NCI-H2196 (cell line): ENCODE results near the gene AGBL4.
A peak's percentile ranks its signal among the peaks of the same experiment; 100 is the strongest.

Experiments
- DNase-seq: peaks from one replicate; lab custom pipeline; 2025; ENCODE audit not compliant: unreplicated experiment; lab: John Stamatoyannopoulos, UW

AGBL4 gene

DNA sequence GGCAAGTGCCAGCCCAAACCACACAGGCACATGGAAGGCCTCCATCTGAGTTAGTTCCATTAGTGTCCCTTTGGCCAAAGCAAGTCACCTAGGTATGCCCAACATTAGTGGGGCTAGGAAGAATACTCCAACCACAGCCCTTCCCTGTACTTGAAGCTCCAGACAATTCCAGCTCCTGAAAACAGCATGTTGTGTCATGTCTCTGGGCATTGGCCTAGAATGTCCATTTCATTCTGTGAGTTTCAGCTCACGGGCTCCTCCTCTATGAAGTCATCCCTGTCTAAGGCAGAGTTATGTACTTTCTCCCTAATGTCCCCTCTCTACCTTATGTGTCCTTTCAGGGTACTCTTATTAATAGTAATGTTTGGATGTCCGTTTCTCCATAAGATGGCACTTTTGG, 1455.3 kb downstream of the AGBL4 start:
- DNase-seq, result no peak

DNA sequence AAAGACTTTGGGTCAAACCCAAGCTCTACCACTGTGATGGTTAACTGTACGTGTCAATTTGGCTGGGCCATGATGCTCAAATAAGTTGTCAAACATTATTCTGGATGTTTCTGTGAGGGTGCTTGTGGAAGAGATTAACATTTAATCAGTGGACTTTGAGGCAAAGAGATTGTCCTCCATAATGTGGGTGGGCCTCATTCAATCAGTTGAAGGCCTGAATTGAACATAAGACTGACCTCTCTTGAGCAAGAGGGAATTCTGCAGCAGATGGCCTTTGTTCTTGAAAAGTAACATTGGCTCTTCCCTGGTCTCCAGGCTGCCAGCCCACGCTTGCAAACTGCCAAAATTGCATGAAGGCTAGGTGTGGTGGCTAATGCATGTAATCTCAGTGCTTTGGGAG, 1457.3 kb downstream of the AGBL4 start:
- DNase-seq, result no peak

DNA sequence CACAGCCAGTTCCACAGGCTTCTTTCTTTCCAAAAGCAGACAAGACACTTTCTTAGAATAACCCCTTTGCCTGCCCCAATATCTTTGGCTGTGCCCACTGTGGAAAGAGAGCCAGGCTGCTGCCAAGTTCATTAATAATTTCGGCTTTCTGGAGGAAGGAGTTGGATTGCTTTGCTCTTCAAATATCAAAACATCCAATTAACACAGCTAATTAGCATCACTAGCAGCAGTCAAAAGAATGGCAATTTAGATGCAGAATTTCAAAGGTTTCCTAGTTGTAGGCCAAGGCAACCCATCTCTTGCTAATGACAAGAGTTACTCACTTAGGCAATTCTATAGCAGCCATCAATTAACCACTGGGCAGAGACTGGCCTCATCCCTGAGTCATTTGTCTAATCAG, 1460.7 kb downstream of the AGBL4 start:
- no peak for DNase-seq

DNA sequence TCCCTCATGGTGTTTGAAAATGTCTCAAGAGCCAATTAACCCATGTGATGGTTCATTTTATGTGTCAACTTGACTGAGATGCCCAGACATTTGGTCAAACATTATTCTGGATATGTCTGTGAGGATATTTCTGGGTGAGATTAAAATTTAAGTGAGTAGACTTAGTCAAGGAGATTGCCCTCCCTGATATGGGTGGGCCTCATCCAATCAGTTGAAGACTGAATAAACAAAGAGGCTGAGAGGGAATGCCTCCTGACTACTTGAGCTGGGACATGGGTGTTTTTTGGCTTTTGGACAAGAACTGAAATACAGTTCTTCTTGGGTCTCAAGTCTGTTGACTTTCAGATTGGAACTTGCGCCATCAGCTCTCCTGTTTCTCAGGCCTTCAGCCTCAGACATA, 1462.3 kb downstream of the AGBL4 start:
- no peak for DNase-seq

DNA sequence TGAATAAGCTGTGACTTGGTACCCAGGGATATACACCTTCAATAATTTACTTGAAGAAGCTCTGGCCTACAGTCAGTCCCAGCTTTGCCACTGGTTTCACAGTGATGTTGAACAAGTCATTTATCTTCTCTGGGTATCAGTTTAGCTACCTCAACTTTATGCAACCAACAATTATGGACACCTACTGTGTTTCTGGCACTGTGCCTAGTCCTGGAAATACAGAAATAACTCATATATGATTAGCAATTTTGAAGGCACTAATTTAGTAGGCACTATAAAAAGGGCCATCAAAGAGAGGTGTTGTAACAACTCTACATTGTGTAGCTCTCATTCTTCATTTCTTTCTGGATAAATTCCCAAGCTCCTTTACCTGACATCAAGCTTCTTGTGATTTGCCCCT, 1463.2 kb downstream of the AGBL4 start:
- no peak for DNase-seq

DNA sequence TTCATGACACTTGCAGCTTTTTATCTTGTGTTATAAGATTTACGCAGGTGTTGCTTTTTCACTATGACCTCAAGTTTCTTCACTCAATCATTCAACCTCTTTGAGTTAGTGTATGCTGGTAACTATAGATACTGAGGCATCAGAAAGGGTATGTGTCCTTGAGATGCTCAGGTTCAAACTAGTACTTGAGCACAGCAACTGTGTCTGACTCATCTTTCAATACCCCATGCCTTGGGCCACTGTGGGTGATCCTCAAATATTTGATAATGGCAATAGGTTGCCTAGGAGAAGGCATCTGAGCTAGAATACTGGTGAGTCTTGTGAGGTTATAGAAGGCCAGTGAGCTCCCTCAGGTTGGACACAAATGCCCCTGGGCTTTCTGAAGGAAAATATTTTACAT, 1463.6 kb downstream of the AGBL4 start:
- no peak for DNase-seq

DNA sequence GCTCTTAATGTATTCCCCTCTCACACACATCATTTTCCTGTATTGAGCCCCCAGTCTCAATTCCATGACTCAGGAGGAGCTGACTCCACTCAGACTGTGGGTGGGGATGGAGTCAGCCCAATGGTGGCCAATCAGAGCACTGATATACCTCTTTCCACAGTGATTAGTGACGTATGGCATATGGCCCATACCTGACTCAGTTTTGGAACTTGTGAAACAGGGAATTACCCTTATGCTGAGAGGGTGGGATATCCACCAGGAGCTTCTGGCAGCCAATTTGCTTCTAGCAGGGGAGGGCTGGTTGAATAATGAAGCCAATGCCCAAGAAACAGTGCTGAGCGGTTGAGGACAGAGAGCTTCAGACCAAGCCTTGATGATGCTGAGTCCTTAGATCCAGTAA, 1465.4 kb downstream of the AGBL4 start:
- no peak for DNase-seq

DNA sequence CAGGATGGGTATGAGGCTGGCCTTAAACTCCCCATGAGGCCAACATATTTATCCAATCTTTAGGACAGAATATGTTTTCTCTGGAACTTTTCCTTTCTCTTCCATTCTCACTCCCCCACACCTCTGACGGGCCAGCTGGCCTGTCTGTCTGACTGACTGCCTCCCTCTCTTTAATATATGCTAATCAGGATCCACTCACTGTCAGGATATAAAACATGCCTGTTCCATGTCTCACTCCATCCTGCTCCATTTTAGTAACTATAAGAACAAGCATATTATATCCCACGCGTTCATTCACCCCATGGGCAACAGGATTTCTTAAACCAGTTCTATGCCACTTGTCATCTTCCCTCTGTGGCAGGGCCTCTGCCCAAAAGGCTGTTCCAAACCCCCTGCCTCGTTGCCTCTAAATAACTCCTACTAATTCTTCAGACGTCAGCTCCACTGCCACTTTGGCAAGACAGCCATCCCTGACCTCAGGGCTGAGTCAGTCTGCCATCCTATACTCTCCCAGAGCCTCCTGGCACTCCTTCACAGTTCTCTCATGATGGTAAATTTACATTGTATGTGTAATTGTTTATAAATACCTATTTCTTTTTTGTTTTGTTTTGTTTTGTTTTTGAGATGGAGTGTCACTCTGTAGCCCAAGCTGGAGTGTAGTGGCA, 1467.4 kb downstream of the AGBL4 start:
- no peak for DNase-seq

DNA sequence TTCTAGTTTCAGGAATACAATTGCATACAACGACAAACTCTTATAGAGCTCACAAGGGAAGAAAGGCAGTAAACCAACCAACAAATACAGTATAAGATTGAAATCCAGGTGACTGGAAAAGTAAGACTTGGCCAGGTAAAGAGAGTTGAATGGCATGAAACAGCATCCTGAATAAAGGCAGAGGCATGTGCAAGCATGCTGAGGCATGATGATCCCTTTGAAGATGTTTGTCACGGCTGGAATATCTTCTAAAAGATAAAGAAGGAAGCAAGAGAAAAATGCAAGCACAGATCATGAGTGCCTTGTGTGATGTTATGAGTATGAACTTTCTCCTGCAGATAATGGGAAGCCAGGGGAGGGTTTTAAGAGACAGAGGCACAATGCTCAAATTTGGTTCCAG, 1468.5 kb downstream of the AGBL4 start:
- no peak for DNase-seq

DNA sequence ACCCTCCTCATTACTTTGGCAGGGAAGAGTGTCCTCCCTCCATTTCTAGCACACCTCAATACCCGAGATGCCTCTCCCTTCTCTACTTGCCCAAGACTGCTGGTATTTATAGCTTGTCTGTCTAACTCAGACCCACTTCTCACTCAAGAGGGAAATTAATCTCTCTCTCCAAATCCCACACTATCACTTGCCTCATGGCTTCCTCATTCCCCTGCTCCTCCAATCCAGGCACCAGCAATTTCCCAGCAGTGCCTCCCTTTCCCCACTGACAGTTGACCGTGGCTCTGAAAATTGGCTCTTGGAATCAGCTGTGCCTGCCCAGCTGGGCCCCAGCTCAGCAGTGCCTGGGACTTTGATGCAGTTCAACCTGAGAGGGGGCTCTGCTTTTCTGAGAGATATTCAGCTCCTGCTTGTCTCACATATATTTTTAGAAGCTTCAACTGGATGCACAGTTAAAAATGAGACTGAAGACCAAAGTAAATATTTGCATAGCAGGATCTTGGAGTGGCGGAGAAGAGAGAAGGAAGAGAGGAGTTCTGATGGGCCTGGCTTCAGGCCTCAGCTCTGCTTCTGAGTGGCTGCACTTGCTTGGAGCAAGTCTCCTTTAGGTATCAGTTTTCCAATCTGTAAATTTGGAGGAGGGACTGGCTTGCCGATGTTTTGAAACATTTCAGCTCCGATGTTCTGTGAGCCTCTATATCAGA, 1470.7 kb downstream of the AGBL4 start:
- no peak for DNase-seq

DNA sequence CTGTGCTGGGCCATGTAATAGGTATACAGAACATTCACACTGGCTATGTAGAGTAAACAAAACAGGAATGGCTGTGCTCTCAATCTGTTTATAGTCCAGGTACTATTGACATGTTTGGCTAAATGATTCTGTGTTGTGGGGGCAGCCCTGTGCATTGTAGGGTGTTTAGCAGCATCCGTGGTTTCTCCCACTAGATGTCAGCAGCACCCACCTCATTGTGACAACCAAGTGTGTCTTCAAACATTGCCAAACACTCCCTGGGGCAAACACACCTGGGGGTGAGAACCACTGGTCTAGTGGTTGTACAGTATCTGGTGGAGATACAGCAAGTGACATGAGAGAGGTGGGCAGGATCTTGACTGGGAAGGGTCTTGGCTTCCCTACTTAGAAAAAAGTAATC, 1471.3 kb downstream of the AGBL4 start:
- no peak for DNase-seq

DNA sequence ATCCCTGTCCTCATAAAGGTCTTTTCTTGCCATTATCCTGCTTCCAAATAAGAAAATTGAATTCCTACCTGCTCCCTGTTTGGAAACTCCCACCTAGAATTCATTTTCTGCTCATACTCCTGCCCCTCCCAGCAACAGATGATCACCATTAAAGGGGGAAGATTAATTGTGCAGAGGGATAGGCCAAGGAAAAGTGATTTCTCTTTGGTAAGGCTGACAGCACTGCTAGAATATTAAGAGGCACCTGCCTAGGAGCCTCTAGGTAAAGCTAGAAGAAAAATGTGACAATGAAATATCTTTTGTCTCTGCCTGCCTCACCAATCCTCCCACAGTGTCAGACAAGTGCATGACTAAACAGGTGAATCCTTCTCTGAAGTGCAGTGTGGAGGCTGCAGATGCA, 1474.8 kb downstream of the AGBL4 start:
- DNase-seq, result no peak

DNA sequence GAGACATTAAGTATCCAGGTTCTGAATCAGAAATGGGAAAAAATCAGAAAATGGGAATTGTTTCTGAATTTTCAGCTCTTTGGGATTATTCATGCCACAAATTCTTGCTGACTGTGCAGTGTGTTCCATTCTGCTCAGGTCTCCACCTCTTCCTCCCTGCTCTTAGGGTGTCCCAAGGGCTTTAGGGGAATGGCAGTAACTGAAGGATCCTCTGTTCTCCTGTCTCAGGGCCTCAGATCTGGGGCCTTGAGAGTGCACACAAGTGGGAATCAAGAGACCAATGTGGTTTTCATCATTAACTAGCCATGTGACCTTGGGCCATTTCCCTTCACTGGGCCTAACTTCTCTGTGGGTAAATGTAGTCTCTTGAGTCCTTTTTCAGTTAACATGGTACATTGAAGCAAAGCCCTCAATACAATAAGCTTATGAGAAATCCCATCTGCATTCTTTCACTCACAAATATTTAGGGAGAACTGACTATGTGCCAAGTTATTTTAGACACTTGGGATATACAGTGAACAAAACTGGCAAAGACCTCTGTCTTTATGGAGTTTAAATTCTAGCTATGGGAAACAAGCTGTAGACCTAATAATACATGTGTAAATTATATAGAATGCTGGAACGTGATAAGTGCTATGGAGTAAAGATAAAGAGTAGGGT, 1476.1 kb downstream of the AGBL4 start:
- no peak for DNase-seq

DNA sequence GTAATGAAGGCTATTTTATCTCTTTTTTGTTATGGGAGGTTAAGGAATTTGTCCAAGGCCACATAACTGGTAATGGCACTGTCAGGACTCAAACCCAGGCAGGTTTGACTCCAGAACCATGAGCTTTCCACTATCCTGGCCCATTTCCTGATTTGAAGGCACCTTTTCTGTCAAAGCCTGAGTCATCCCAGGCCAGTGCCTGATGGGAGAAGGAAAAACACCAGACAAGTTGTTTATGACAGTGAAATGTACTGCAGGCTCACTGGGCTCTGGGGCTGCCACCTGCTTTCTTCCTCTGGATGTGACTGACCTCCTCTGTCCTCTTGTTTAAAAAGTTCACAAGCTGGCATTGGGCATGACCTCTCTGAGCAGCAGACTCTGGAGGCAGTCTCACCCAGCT, 1479.9 kb downstream of the AGBL4 start:
- DNase-seq, result no peak

DNA sequence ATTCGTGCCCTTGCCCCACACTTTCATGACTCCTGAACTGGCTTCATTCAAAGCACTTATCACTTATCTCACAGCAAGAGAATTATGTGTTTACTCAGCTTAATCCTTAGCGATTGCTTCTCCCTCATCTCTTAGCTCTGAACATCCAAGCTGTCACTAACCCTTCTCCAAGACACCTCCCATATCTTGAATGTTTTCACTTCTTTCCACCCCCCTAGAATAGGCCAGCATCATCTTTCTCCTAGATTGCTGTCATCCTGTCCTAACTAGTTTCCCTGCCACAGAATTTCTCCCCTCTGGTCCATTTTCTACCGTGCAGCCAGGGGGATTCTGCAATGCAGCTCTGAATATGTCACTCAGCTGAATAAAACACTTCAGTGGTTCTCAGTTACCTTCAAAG, 1483.2 kb downstream of the AGBL4 start:
- DNase-seq, result no peak

DNA sequence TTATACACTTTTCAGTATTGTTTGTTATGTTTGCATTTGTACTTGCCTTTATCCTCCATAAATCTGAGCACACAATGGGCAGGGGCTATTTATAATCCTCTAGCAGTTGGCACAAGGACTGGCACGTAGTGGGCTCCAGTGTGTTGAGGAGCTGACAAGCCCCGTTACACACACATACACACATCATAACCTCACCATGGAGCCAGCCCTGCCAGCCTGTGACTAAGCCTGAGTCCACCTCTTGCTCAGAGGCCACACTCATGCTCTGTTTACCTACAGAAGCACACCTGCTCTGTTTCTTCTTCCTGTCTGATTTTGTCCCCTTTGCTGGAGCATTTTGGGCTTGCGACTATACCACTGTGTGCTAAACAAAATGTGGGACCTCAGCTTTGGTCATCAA, 1487.3 kb downstream of the AGBL4 start:
- DNase-seq, result no peak

DNA sequence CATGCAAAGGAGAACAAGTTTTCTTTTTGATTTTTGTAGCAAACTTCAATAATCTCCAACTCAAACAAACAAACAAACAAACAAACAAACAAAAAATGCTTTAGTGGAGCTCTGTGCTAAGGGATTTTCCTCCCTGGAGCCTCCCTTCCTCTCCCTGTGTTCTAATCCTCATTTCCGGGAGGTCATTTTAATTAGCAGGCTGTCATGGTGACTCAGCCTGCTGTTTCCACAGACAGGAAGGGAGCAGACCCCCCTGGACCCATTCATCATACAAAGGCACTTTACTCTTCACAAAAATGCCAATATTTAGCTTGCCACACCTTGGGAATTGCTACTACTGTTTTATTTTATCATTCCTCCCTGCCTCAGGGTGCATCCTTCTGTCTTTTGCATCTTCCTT, 1490.8 kb downstream of the AGBL4 start:
- DNase-seq, result no peak

DNA sequence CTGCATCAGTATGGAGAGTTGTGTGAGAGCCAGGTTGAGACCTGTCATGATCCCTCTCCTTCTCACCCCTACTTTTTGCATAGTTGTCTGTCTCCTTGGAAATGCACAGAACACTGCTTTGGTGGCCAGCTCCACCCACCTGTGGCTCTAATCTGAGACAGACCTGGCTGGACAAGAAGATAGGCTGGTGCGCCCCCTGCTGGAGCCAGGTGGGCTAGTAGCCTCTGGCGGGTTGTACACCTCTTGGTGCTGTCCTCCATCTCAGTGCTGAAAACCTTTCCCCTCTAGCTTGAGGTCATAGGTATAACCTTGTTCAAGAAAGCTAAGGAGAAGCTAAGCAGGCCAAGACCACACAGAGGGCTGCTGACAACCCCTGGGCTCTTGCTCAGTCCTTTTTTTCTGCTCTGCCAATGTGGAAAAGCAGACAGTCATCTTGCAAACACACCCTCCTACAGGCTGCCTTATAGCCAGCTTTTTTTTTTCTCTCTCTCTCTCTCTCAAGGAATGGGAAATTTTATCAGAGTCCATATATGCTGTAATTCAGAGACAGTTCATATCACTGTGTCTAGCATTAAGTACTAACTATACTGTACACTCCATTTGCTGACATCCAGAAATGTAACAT, 1492.9 kb downstream of the AGBL4 start:
- DNase-seq, result peak; percentile 81

DNA sequence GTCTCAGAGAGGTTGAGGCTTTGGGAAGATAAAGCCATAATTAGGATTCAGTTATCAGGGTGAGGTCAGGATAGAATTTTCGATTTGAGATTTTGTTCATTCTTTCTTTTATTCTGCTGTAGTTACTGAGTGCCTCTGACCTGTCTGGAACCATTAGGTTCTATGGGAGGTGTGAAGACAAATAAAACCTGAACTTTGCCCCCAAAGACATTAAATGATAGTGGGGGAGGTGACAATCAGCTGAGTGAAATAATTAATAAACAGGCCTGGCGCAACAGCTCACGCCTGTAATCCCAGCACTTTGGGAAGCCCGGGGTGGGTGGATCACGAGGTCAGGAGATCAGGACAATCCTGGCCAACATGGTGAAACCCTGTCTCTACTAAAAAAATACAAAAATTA, 1496.7 kb downstream of the AGBL4 start:
- DNase-seq, result no peak

DNA sequence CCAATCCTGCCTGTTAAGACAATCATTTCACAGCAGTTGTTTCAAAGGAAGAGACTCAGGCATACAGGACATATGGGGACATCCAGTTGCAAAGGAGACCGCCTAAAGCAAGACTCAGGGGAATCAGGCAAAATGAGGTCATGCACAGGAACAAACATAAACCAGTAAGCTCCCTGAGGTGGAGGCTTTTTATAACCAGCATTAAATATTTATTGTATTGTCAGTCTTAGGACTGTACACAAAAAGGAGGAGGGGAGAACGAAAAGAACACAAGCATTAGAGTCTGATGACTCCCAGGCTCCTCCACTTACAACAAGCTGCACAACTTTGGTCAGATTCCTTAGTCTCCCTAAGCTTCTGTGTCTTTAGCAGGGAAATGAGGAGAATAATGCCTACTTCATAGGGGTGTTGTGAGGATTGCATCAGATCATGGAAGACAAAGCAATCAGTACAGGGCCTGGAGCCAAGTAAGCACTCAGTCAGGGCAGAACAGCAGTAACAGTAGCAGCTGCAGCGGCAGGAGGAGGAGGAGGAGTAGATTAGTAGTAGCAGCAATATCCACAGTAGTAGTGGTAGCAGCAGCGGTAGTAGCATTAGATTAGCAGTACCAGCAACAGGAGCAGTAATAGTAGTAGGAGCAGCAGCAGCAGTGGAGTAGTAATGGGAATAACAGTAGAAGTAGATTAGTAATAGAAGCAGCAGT, 1497.6 kb downstream of the AGBL4 start:
- DNase-seq, result peak; percentile 14

DNA sequence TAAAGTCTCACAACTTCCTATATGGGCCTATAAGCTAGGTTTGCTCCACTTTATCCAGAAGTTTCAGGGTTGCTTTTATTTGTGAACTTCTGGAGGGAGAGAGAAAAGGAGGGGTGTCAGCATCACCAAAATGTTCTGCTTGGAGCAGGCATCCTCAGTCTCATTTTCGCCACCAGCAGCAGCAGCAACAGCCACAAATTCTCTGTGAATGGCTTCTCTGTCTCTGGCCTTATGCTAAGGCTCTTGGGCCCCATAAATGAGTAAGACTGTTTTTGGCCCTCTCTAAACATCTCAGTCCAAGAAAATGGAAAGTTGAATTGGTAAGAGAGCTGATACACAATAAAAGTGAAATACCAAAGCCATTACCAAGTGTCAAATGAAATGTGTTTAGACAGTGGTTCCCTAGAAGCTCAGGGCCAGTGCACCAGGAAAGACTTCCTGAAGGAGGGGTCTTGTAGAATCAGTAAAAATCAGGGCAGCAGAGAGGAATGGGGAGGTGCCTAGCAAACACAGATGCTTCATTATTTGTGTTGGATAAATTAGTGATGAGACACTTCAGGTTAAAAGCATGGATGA, 1498.8 kb downstream of the AGBL4 start:
- no peak for DNase-seq
